GM18870 (cell line): ENCODE data around the gene SERP2.

ENCODE experiments used
- ATAC-seq: cut with Tn5 transposase; IDR thresholded peaks from one replicate; pipeline ENCODE4 v1.9.1; 2021; ENCODE audit warnings: moderate library complexity; ENCODE audit not compliant: unreplicated experiment

Gene SERP2

DNA sequence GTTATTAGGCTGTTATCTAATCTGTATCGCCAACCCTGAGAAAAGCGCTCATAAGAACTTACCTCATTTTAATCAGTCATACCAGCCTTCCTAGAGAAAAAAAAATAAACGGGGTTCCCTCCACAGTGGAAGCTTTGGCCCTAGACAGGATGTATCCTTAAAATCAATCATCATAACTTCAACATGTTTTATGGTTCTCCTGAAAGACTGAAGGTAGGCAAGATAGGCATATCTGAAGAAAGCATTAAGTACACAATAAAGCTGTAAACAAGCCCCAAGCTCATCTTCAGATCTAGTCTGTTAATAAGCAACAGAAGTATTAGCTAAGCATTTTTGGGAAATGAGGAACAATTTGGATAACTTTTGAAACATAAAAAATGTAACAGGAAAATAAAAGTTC is 18.7 kb upstream of the SERP2 start:
- no peak for ATAC-seq

DNA sequence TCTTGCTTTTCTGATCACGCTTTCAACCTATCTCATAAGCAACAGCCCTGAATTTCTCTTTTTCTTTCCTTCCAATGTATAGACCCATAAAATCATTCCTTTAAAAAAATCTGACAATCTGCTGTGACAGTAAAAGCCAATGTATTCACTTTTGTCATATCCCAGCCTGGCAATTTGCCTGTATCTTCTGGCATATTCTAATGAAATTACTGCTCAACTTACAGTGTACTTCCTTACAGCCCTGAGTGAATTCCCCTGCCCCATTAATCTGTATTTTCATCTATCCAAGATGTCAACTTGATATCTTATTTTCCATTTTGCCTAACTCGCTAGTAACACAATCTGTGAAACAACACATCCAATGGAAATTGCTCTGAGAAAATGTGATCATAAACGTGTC is 18.0 kb upstream of the SERP2 start:
- ATAC-seq, result no peak

DNA sequence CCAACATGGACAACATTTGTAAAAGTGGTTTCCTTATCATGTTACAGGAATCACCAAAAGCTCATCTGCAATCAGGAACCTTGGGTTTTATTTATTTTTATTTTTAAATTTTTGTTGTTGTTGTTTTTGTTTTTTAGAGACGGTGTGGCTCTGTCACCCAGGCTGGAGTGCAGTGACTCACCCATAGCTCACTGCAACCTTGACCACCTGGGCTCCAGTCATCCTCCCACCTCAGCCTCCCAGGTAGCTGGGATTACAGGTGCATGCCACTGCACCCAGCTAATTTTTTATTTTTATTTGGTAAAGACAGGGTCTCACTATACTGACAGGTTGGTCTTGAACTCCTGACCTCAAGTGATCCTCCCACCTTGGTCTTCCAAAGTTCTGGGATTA is 13.6 kb upstream of the SERP2 start:
- ATAC-seq, result no peak

DNA sequence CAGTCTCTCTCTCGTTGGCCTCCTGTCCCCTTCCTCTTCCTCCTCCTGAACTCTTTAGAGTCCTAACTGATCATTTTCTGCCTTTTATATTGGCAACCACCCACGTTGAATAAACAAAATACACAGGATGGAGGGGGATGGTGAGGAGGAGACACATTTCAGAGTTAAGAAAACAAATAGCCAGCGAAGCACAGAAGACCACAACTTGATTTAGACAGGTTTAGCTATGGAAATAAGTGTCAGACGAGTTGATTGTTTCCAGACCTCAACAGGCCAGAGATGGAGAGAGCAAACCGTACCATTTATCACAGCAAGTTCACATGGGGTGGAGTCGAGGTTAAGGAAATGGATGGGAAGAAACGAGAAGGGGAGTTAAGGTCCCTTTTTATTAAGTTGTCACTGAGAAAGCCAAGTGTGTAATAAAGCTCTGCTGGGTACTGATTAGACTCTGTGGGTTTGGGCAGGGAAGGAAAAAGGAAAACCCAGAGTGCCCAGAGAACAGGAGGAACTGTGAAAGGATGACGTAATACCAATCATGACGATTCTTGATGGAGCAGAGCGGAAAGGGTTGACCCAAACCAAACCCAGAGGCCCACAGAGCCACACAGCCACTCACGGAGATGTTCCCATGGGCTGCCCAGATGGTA is 11.1 kb upstream of the SERP2 start:
- no peak for ATAC-seq

DNA sequence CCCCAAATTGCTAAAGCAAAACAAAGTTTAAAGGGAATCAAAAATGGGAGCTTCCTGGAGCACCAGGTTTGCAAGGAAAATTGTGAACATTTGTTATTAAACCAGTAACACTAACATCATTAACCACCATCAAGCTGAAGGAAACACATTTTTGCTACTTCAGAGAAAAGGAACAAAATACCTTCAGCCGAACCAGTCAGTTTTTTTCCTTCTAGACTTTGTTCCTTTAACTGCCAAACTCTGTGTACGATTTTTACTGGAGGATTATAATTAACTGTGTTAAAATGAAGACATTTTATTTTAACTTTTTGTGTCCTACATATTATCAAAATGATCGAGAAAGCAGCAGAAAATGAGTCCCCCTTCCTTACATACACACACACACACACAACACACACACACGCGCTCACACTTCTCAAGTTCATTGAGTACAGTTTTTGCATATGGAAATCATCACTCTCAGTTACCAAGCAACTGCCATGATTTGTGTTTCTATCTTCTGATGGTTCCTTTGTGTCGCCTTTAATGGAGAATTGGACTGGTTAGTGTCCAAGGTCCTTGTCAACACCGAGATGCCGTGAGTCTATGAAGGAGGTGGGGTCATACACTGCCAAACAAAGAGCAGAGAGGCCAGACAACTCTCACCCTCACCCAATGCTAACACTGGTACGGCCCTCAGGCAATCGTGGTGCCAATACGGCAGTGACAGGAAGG is 9.8 kb upstream of the SERP2 start:
- no peak for ATAC-seq

DNA sequence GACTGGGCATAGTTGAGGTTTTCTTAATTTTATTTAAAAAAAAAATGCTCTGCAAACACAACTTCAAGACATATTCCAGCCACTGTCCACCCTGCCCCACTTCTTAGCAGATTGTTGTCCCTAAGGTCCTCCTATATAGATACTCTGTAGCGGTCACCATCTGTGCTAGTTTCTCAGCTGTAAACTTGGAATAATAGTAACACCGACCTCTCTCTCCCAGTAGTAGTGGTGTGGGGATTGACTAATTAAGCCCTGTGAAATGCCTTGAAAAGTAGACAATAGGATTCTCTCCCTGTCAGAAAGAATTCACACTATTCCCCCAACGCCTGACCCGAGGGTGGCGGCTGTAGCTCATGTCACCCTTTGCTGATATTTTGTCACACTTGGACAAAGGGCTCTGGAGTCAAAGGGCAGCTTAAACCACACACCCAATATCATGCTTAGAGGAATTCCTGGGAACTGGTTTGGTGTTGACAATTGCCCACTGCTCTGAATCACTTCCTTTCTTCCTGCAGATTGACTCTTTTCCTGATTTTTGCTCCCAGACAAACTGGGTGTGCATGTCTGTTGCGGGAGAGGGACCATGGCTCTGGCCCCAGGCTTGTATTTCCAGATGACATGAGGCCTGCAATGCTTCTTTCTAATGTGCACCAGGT is 9.2 kb upstream of the SERP2 start:
- ATAC-seq, result no peak

DNA sequence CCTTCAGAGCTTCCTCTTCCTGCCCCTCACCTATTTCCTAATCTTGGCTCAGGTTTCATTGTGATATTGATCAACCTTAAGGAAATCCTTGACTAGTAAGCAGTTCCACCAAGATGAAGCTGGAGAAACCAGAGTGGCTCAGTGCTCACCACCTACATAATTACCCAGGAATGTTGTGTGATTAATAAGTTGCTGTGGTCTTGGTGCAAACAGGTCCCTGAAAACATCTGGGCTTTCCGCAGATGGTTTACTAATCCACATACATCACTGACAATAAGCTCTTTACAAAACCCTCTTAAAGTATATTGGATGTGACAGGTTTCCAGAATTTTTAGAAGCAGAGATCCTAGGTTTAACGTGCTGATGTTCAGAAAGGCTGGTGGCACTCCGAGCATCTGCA is 8.6 kb upstream of the SERP2 start:
- no peak for ATAC-seq

DNA sequence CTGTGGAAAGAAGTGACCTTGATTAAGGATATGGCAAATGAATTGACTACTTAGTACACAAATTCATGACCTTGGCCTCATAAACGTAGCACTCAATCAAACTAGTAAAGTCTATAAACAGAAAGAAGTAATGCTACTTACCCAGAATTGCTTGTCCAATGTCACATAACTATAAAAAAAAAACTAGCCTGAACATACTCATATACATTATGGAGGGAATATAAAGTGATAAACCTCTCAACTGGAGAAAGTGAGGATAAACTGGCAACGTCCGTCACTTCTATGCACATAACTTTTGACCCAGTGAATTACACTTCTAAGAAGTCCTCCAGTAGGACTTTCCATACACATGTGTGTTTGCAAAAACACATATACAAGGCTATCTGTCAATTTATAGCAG is 7.7 kb upstream of the SERP2 start:
- no peak for ATAC-seq

DNA sequence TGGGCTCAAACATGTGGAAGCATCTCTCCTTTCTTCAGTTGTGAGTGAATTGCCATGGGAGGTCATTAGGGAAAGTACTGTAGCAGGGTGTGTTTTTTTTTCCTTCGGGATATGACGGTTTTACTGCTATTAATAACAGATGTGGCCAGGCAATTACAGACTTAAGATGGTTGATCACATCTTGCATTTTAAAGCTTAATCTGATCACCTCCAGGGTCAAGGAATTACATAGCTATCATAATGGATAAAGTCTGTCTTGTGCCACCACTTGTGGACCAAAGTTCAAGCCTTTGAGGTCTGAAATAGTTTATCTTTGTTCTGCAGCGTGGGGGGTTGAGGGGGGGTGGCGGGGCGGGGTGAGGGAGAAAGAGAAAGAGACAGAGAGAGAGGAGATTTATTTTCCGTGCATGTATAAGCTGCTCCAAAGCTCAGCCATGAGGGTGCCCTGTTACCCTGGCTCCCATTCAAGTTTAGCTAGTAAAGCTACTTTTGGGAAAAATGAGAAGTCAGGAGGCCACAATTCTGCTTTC is 5.5 kb upstream of the SERP2 start:
- ATAC-seq, result no peak

DNA sequence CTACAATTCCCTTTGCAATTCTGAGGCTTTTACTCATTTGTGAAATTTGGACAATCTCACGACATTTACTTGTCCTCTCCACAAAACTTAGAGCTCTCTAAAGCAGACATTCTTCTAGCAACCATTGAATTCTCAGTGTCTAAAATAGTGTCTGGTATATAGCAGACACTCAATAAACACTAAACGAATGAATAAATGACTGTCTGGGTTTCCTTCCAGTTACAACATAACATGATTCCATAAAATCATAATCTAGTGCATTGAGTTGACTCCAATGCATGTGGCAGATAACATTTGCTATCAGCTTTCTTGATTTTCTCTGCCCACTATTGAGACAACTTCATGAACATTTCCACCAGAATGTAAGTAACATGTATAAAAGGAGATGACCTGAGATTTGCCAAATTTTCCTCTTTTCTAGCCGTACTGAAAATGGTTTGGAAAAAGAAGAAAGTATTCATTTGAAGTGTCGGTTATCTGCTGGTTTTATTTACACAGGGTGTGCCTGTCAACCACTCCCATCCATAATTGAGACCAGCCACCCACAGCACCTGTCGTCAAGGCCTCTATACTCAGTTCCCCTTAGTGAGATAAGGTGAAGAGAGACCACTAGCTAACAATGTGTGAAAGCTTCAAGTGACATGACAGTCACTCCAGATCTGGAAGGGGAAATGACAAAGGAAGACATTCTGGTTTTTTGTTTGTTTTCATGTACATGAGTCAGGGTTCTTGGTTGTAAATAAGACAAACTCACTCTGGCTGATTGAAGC is 4.8 kb upstream of the SERP2 start:
- no peak for ATAC-seq

DNA sequence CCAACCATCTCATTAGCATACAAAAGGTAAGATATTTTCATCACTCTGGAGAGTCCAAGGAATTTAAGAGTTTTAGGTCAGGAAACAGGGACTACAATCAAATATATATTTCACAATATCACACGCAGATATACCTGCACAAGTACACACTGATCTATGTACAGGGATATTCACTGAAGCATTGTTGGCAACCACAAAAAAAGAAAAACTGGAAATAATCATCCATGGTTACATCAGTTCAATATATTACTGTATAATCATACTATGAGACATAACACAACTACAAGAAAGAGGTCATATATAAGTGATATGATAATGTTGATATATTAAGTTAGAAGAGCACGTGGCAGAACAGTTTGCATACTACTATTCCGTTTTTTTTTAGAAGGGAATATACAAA is 2.2 kb upstream of the SERP2 start:
- ATAC-seq, result no peak

DNA sequence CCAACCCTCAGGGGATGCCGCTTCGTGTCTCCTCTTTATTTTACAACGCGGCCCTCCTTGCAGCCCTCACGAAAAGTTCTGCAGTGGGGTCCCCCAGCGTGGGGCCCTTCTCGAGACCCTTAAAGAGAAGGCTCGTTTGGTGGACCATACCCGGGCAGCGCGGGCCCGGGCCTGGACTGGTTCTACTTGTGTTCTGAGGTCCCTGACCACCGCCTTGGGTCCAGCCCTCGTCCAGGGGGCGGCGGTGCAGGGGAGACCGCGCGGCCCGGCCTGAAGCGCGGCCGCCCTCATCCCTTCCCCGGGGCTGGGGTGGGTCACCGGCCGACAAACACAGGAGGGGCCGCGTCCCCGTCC is 400 bp upstream of the SERP2 start:
- ATAC-seq, result no peak

DNA sequence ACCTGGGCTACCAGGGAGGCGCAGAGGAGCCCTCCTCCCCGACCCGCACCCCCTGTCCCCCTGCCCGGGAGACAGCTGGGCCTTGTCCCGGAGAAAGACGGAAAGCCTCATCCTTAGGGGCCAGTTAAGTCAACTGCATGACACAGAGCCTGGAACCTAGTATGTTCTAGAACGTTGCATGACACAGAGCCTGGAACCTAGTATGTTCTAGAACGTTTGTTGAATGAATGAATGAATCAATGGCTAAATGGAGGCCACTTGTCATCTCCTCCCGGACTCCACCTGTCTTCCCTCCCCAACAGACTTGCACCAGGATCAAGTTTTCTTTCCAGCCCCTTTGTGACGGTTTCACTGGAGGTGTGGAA is 706 bp downstream of the SERP2 start:
- no peak for ATAC-seq

DNA sequence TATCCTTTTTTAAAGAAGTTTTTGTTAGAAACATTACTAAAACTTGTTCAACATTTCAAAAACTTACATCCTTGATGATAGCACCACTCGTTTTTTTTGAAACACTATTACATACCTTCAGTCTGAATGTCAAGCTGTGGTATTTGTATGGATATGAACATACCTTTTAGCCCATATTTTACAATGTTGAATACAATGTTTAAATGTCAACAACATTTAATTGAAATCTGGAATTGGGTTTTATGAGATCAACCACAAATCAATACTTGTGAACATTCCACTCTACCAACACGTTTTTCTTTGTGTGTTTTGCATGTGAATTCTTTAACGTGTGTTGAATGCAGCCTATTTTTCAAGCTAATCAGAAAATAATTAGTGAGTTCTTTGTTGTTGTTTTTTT is 4.7 kb downstream of the SERP2 start:
- ATAC-seq, result no peak

DNA sequence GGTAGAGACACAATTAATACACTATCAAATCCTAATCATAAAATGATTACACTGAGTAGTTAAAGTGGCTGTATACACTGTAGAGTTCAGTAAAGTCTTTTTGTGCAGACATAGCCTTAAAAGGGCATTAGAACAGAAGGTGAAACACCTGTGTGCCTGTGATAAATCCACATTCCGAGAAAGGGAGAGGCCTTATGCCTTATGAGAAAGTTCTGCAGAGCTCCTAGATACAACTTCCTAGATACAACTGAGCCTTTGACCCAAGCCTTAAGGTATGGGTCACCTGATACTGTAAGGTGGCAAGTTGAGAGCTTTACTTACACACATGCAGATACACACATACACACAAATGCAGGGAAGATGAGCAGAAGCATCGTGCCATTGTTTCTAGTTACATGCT is 6.3 kb downstream of the SERP2 start:
- ATAC-seq, result no peak

DNA sequence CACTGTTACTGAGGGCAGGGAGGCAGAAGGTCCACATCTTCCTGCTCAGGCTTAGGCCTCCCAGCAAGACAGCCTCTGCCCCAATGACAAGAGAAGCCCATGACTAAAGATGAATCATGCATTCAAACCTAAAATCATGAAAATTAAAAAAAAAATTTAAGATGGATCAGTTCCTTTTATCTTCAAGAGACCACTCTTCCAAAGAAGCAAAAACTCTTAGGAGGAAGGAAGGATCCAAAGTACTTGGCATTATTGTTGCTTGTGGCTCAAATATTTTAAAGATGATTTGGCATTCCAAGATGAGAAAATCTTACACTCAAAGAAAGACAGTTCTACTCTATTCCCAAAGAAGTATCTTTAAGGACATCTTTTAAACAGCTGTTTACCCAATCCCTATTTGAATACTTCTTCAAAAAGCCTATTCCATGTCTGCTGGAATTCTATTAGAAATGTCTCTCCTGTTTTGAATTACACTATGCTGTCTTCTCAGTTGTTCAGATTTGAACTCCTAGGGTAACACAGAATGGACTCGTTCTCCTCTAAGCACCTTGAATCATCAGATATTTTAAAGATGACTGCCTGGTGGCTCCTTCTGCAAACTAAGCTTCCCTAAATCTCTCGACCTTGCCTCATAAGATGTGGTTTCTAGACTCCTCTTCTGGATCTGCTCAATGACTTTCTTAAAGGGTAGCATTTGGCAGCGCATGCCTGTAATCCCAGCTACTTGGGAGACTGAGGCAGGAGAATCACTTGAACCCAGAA is 7.0 kb downstream of the SERP2 start:
- ATAC-seq, result no peak

DNA sequence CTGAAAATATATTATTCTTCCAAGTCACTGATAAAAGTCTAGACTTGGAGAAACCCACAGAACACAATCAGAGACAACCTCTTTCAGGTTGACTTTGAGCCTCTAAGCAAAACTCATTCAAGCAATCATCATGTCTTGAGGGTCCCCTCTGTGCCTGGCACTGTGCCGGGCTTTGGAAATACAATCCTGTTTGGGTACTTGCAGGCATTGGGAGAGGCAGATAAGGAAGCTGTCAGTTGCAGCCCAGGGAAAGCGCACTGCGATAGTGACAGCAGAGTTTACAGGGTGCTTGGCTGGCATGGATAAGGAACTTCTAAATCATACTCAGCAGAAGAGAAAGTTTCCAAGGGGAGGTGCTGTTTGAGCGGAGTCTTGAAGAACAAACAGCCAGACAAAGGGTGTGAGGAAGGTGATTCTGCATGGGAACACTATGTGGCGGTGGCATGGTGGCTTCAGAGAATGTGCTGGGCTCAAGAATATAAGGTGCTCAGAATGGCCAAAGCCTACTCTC is 9.1 kb downstream of the SERP2 start:
- no peak for ATAC-seq

DNA sequence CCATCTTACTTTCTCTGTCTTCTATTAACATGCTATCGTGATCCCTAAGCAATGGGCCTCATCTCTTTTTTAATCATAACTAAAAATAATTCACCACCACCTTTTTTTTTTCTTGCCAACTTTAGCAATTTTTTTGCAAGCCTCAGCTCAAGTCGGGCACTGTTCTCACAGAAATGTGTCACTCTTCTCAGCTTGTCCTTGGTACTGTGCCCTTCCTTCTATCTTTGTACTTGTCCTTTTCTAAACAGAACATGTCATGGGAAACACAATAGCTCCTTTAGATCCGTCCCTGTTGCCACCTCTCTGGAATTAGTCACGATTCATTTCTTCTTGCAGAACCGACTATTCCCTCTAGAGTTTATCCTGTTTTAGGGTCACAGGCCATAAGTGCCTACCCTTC is 10.3 kb downstream of the SERP2 start:
- no peak for ATAC-seq

DNA sequence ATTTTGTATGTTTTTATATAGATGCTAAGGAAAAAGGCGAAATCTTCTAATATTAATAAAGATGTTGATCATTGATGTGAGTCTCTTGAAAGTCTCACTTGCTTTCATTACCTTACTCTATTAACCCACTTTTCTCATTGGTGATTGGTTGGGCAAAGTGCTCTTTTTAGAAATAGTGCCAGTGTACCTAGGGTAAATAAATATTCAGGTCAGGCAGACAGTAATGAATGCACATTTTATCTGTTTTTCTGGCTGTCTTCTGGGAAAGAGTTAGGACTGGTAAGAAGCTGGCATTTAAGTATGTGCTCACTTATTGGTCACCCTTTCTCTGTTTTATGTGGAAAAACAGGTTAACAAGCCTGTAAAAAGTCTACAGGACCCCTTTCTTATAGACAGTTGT is 11.2 kb downstream of the SERP2 start:
- no peak for ATAC-seq

DNA sequence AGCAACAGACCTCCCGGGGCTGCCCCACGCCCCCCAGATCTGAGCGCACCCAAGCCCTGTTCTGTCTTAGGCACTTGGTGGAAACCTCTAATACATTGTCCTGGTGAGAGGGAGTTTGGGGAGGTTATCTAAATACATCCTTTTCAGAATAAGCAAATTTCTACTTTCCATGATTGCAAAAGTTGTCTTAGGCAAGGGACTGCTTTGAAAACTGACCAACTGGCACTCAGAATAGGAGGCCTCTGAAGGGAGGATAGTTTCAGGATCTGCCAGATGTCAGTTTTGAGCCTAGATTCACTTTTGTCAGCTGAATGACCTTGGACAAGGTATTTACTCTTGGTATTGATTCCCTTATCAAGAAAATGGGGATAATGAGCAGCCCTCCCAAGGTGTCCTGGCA is 11.8 kb downstream of the SERP2 start:
- no peak for ATAC-seq

DNA sequence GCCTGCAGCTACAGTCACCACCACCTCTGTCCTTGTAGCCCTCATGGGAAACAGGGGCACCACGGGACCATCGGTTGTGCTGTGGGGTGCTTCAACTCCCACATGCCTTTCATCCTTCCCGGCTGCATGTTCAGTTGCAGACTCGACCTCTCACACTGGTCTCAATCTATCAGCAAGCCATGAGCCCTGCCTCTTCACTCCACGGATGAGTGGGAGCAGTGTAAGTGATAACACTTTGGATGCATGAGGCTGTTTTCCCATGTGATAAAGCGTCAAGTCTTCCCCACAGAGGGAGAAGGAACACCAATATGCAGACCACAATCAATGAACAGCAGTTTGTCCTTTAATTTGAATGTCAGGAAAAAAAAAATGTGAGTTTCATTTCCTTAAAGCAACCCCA is 12.2 kb downstream of the SERP2 start:
- ATAC-seq, result no peak
